Keratinocyte (primary cell): Measurements from ENCODE around the gene GNL3. TPM values are rescaled to one million over a fixed set of nuclear protein-coding genes. Genes with fewer than 3 reads are reported as not detected.
A peak's percentile ranks its signal among the peaks of the same experiment; 100 is the strongest.

Experiments used
- DNase-seq: peaks from one replicate; pipeline ENCODE4 v3.0.0-alpha.2; 2011; ENCODE audit warnings: low read depth, missing footprints, low spot score
- FAIRE-seq: peaks from 2 replicates; lab custom pipeline; 2011; peaks lifted over from hg19 to GRCh38; lab: Jason Lieb, UNC
- H2AFZ ChIP-seq: 2 replicates; pipeline ENCODE4 v1.6.0; 2012; ENCODE audit warnings: low read length, control low read depth, inconsistent platforms; ENCODE audit not compliant: control insufficient read depth
- H3K27ac ChIP-seq: 2 replicates; pipeline ENCODE4 v1.5.1; 2011; ENCODE audit warnings: low read length; ENCODE audit not compliant: control insufficient read depth, insufficient read depth
- H3K27me3 ChIP-seq: 3 replicates; pipeline ENCODE4 v1.6.0; 2011; ENCODE audit warnings: low read length; ENCODE audit not compliant: control insufficient read depth, insufficient read depth; ENCODE audit errors: extremely low read depth
- H3K36me3 ChIP-seq, 2 experiments: 2 replicates in 1 of 2; 3 replicates in 1 of 2; pipeline ENCODE4 v1.5.1; 2011; ENCODE audit warnings: low read length in 2 of 2, mild to moderate bottlenecking in 1 of 2; ENCODE audit not compliant: control insufficient read depth in 2 of 2, insufficient read depth in 2 of 2; ENCODE audit errors: extremely low read depth in 1 of 2
- H3K4me1 ChIP-seq: 3 replicates; pipeline ENCODE4 v1.5.1; 2011; ENCODE audit warnings: low read length; ENCODE audit not compliant: control insufficient read depth, insufficient read depth; ENCODE audit errors: extremely low read depth
- H3K4me2 ChIP-seq: 3 replicates; pipeline ENCODE4 v1.6.0; 2011; ENCODE audit warnings: low read depth, low read length; ENCODE audit not compliant: control insufficient read depth, insufficient read depth; ENCODE audit errors: extremely low read depth
- H3K4me3 ChIP-seq, 3 experiments: fragments of 200-600 bp in 1 of 3; sonication (generic) in 1 of 3; 2 replicates in 2 of 3; 3 replicates in 1 of 3; pipeline ENCODE4 v1.5.1; 2011 to 2016; ENCODE audit warnings: low read length in 3 of 3, mild to moderate bottlenecking in 3 of 3, control low read depth in 2 of 3, inconsistent platforms in 1 of 3, low read depth in 1 of 3, mixed read lengths in 1 of 3, mixed run types in 1 of 3, moderate library complexity in 1 of 3; ENCODE audit not compliant: control insufficient read depth in 2 of 3, insufficient read depth in 2 of 3; ENCODE audit errors: extremely low read depth in 1 of 3
- H3K79me2 ChIP-seq: 2 replicates; pipeline ENCODE4 v1.6.0; 2012; ENCODE audit warnings: low read length; ENCODE audit not compliant: control insufficient read depth, insufficient read depth
- H3K9ac ChIP-seq: 3 replicates; pipeline ENCODE4 v1.6.0; 2011; ENCODE audit warnings: low read length; ENCODE audit not compliant: control insufficient read depth, insufficient read depth; ENCODE audit errors: extremely low read depth
- H3K9me1 ChIP-seq: 3 replicates; pipeline ENCODE4 v1.6.0; 2011; ENCODE audit warnings: low read length; ENCODE audit not compliant: control insufficient read depth, insufficient read depth; ENCODE audit errors: extremely low read depth
- H3K9me3 ChIP-seq: 2 replicates; pipeline ENCODE4 v1.5.1; 2012; ENCODE audit warnings: low read depth, low read length; ENCODE audit not compliant: control insufficient read depth
- H4K20me1 ChIP-seq: 3 replicates; pipeline ENCODE4 v1.6.0; 2011; ENCODE audit warnings: low read length; ENCODE audit not compliant: control insufficient read depth, insufficient read depth; ENCODE audit errors: extremely low read depth
- CTCF ChIP-seq, 3 experiments: IDR thresholded peaks in 1 of 3; conservative IDR thresholded peaks in 1 of 3; optimal IDR thresholded peaks in 1 of 3; 2 replicates in 2 of 3; 3 replicates in 1 of 3; pipeline versions ENCODE3 to v1.5.1; 2011; ENCODE audit warnings: low read length in 3 of 3, mild to moderate bottlenecking in 3 of 3, moderate library complexity in 2 of 3, control low read depth in 1 of 3, inconsistent platforms in 1 of 3; ENCODE audit not compliant: insufficient read depth in 2 of 3; ENCODE audit errors: extremely low read depth in 1 of 3
- EZH2 ChIP-seq: IDR thresholded peaks from one replicate; pipeline ENCODE4 v1.6.1; 2012; ENCODE audit warnings: inconsistent platforms, mild to moderate bottlenecking, low read length, moderate library complexity
- dilution Hi-C: fragments of 300-500 bp; cut with MboI; formaldehyde crosslinking; loops from one replicate; pipeline ENCODE4 v1.7.0; 2020; ENCODE audit warnings: low sequenced_read_pairs; ENCODE audit not compliant: extremely low pct_ligation_motif_present
- polyA plus RNA-seq, 5 experiments: library from polyadenylated mRNA; depleted of rRNA in 3 of 5; stranded (reverse) in 3 of 5; stranded (forward) in 1 of 5; unstranded in 1 of 5; fragments of >200 nt; gene quantifications; 1 replicate in 1 of 5; 2 replicates in 3 of 5; 3 replicates in 1 of 5; pipeline versions ENCODE4 v1.2.1 to v1.2.3, GENCODE V29; 2011 to 2012; ENCODE audit warnings: missing spikeins in 2 of 5, low read depth in 1 of 5, low replicate concordance in 1 of 5

Gene GNL3
- polyA plus RNA-seq, 1 donor (not counting 4 experiments of a cell fraction or from before 2014, with no cell fraction given): 128 TPM

GRCh38 chr3:52679811-52680210 is 6.0 kb upstream of the GNL3 start:
- Histone ChIP-seq H3K9me1 (no peaks in the 10 kb centered on the region), H3K4me1 (peaks cover 25% of the 10 kb centered on the region), H3K27me3 (no peaks in the 10 kb centered on the region), H3K4me2 (no peak overlapping the region), H3K27ac (peak overlapping the region; percentile 71), H3K4me3 (no peak overlapping the region), H2AFZ (no peak overlapping the region), H3K36me3 (peaks cover 17 to 25% of the 10 kb centered on the region in 2 experiments), H3K9me3 (no peaks in the 10 kb centered on the region), H3K79me2 (peaks cover 38% of the 10 kb centered on the region), H4K20me1 (no peaks in the 10 kb centered on the region), H3K9ac (no peak overlapping the region)
- DNase-seq (no peak), FAIRE-seq (no peak)
- dilution Hi-C loops: no loop called here
- TF ChIP-seq CTCF (optimal IDR thresholded peaks at IDR 0.05 in 1 of 3, IDR thresholded peaks at IDR 0.05 in 1 of 3, conservative IDR thresholded peaks at IDR 0.05 in 1 of 3; ENCODE audit: extremely low read depth in 1 of 3, insufficient read depth in 2 of 3, low read length in 3 of 3) (no peak), EZH2 (no peak)

GRCh38 chr3:52681596-52681995 is 4.2 kb upstream of the GNL3 start:
- Histone ChIP-seq H3K36me3 (peaks cover 15 to 23% of the 10 kb centered on the region in 2 experiments), H3K4me1 (peaks cover 25% of the 10 kb centered on the region), H3K27me3 (no peaks in the 10 kb centered on the region), H3K4me3 (no peak overlapping the region), H2AFZ (no peak overlapping the region), H3K9me3 (no peaks in the 10 kb centered on the region), H4K20me1 (no peaks in the 10 kb centered on the region), H3K9me1 (no peaks in the 10 kb centered on the region), H3K9ac (no peak overlapping the region), H3K4me2 (no peak overlapping the region), H3K79me2 (peaks cover 52% of the 10 kb centered on the region), H3K27ac (peak overlapping the region; percentile 16)
- dilution Hi-C loops: no loop called here
- DNase-seq (no peak), FAIRE-seq (no peak)
- TF ChIP-seq EZH2 (no peak), CTCF (optimal IDR thresholded peaks at IDR 0.05 in 1 of 3, IDR thresholded peaks at IDR 0.05 in 1 of 3, conservative IDR thresholded peaks at IDR 0.05 in 1 of 3; ENCODE audit: extremely low read depth in 1 of 3, insufficient read depth in 2 of 3, low read length in 3 of 3) (no peak)
